ENCODE data around the gene GRK6. TPM values are rescaled to one million over a fixed set of nuclear protein-coding genes. Genes with fewer than 3 reads are reported as not detected.

The GRK6 gene
- total RNA-seq, 1 experiment from 2014 or later, result 75.2 TPM

DNA sequence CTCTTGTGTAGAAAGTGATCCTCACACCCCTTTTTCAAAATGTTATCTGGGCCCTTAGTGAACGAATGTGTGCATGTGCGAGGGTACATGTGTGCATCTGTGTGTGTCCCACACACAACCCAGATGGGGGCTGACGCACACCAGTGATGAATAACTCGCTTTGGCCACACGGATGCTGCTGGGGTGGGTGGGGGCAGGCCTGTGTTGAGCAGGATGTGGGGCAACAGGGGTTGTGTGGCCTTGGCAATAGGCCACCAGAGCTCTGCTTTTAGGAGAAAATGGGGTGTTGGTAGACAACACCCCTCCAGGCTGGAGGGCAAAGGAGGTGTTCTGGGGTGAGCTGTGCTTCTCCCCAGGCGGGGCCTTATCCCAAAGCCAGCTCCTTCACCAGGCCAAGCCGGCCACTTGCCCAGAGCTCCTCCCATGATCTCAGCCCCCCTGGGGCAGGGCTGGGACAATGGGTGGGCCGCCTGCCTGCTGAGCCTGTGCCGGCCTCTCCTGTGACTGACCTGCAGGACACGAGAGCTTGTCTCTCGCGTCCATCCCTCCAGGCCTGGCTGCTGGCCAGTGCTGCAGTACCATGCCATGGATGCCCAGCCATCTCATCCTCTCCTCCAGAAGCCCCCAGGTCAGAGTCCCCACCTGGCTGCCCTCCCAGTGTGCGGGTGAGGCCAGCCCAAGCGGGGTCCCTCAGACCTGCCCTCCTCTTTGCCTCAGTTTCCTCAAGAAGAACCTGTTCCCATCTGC lies 45.3 kb downstream of the GRK6 start:
- H3K23ac ChIP-seq (ENCODE audit: insufficient read length, low read depth, low read length), result no peak overlapping the region
- H3K27ac ChIP-seq (ENCODE audit: insufficient read length, low read depth, low read length), result no peak overlapping the region
- no peak overlapping the region for H3K18ac ChIP-seq (ENCODE audit: insufficient read length, low read depth, low read length)
- H2BK20ac ChIP-seq (ENCODE audit: low read depth, low read length, poor library complexity, severe bottlenecking), result no peak overlapping the region
- peaks cover 4% of the 10 kb centered on the region for H3K23me2 ChIP-seq (ENCODE audit: insufficient read length, low read depth, low read length, poor library complexity, severe bottlenecking)
- peaks cover 35 to 53% (median 51%) of the 10 kb centered on the region in 3 experiments for H3K36me3 Mint-ChIP-seq (ENCODE audit: insufficient read depth in 1 of 3, low read depth in 3 of 3)
- DNase-seq, result no peak
- H4K5ac ChIP-seq (ENCODE audit: insufficient read length, low read depth, low read length), result no peak overlapping the region
- WGBS (ENCODE audit: extremely low coverage, insufficient read length, low lambda C conversion rate), result no CpG with 5 or more reads among the region's 14 CpGs
- no peak overlapping the region for H3K56ac ChIP-seq (ENCODE audit: insufficient read length, low read depth, low read length)
- no peak overlapping the region for H4K8ac ChIP-seq (replicated peaks; ENCODE audit: insufficient read length, low read depth, low read length)
- no peak overlapping the region for H2BK5ac ChIP-seq (ENCODE audit: insufficient read length, low read length)
- H3K27me3 ChIP-seq (ENCODE audit: insufficient read depth, low read length), result no peaks in the 10 kb centered on the region
- H3K9me3 ChIP-seq (ENCODE audit: control insufficient read depth, low read depth, low read length), result no peaks in the 10 kb centered on the region
- peak overlapping the region in 2 of 3 experiments; percentile 75 to 76; a peak in 4 of 7 replicates for H3K27ac Mint-ChIP-seq
- H2BK15ac ChIP-seq (ENCODE audit: low read depth, low read length), result no peak overlapping the region
- TF ChIP-seq, protein P1, sequence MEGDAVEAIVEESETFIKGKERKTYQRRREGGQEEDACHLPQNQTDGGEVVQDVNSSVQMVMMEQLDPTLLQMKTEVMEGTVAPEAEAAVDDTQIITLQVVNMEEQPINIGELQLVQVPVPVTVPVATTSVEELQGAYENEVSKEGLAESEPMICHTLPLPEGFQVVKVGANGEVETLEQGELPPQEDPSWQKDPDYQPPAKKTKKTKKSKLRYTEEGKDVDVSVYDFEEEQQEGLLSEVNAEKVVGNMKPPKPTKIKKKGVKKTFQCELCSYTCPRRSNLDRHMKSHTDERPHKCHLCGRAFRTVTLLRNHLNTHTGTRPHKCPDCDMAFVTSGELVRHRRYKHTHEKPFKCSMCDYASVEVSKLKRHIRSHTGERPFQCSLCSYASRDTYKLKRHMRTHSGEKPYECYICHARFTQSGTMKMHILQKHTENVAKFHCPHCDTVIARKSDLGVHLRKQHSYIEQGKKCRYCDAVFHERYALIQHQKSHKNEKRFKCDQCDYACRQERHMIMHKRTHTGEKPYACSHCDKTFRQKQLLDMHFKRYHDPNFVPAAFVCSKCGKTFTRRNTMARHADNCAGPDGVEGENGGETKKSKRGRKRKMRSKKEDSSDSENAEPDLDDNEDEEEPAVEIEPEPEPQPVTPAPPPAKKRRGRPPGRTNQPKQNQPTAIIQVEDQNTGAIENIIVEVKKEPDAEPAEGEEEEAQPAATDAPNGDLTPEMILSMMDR (conservative IDR thresholded peaks at IDR 0.05), result no peak
- no peaks in the 10 kb centered on the region for H3K9me3 Mint-ChIP-seq
- peaks cover 10% of the 10 kb centered on the region for H3K79me1 ChIP-seq (ENCODE audit: insufficient read depth, low read depth, low read length, poor library complexity, severe bottlenecking)
- no peaks in the 10 kb centered on the region; the same call in 1 of the 2 replicates for H3K27me3 Mint-ChIP-seq (ENCODE audit: low read depth)
- H3T11ph ChIP-seq (ENCODE audit: low read length), result no peak overlapping the region
- peak overlapping the region; percentile 76 for H3K9ac ChIP-seq (ENCODE audit: extremely low read depth, insufficient read length, low read length)
- H3K4me2 ChIP-seq (ENCODE audit: insufficient read depth, insufficient read length, low read length), result peak overlapping the region; percentile 55
- no peak overlapping the region for H3K4ac ChIP-seq (ENCODE audit: low read depth, low read length)
- no peak overlapping the region for H2AFZ ChIP-seq (ENCODE audit: low read length)
- peak overlapping the region; percentile 83 to 89 for H3K4me3 Mint-ChIP-seq
- H4K91ac ChIP-seq (ENCODE audit: insufficient read length, low read depth, low read length), result no peak overlapping the region
- H4K20me1 ChIP-seq (ENCODE audit: control insufficient read depth, insufficient read depth, insufficient read length), result no peaks in the 10 kb centered on the region
- no peak overlapping the region for H2BK12ac ChIP-seq (ENCODE audit: insufficient read length, low read depth, low read length)
- no peak overlapping the region for H2BK120ac ChIP-seq (ENCODE audit: low read depth, low read length, poor library complexity, severe bottlenecking)
- no peak overlapping the region; the same call in 1 of the 2 replicates for H3K14ac ChIP-seq (ENCODE audit: insufficient read depth, low read length)
- peaks cover 26% of the 10 kb centered on the region; the same call in 1 of the 2 replicates for H3K79me2 ChIP-seq (ENCODE audit: insufficient read depth, low read length)
- peaks cover 24% of the 10 kb centered on the region; the same call in 1 of the 2 replicates for H3K4me1 ChIP-seq (ENCODE audit: insufficient read depth, low read length)
- no peak overlapping the region for H2AK5ac ChIP-seq (ENCODE audit: insufficient read length, low read length)
- H3K4me1 Mint-ChIP-seq, result peaks cover 43 to 65% of the 10 kb centered on the region in 2 experiments
